HCT116 (cell line): Measurements from ENCODE around the gene CADPS. TPM values are rescaled to one million over a fixed set of nuclear protein-coding genes. Genes with fewer than 3 reads are reported as not detected.

Source experiments
- ATAC-seq: fragments of 200-7000 bp; cut with Tn5 transposase; 2 replicates; pipeline ENCODE4 v1.9.1; 2020; ENCODE audit warnings: mild to moderate bottlenecking, moderate library complexity
- BruUV-seq: library from RNA; stranded (reverse); fragments of 400-500 nt; replicated peaks from 2 replicates; lab custom pipeline; 2021; lab: Mats Ljungman, UMichigan
- CTCF ChIA-PET: fragments of 300-600 bp; sonication (Branson Sonifier 250); formaldehyde crosslinking; loops from one replicate; lab custom pipeline; 2021; ENCODE audit warnings: antibody characterized with exemption; lab: Charles Lee
- POLR2A ChIA-PET: fragments of 300-600, 350-600 bp; sonication (Branson Sonifier 250); formaldehyde crosslinking; loops from one replicate; lab custom pipeline; 2021; ENCODE audit warnings: antibody characterized with exemption; lab: Charles Lee
- RAD21 ChIA-PET, 2 experiments: fragments of 300-600 bp; sonication (Branson Sonifier 250); formaldehyde crosslinking; loops; one replicate each; lab custom pipeline; 2023; ENCODE audit warnings: low total read pairs in 2 of 2; ENCODE audit not compliant: uncharacterized antibody in 2 of 2, unreplicated experiment in 2 of 2, low non-redundant PET in 1 of 2; lab: Charles Lee
- DNase-seq: peaks from one replicate; pipeline ENCODE4 v3.0.0-alpha.2; 2010; ENCODE audit warnings: low read depth, low spot score
- H2AFZ ChIP-seq: fragments of 200-600 bp; shearing (Covaris generic), sonication (generic); 2 replicates; pipeline ENCODE4 v1.6.1; 2017; ENCODE audit warnings: low read depth, mixed run types, mixed read lengths, antibody characterized with exemption, low read length; ENCODE audit not compliant: poor library complexity, severe bottlenecking
- H3K27ac ChIP-seq: 2 replicates; pipeline ENCODE4 v1.5.1; 2012; ENCODE audit warnings: low read depth, low read length
- H3K27me3 ChIP-seq: fragments of 200-600 bp; sonication (generic); 2 replicates; pipeline ENCODE4 v1.6.1; 2016; ENCODE audit warnings: mixed run types, low read length, mixed read lengths; ENCODE audit not compliant: insufficient read depth
- H3K36me3 ChIP-seq, 2 experiments: fragments of 200-500 bp in 1 of 2; fragments of 200-600 bp in 1 of 2; sonication (Bioruptor generic) in 1 of 2; sonication (generic) in 1 of 2; 2 replicates each; pipeline versions ENCODE4 v1.5.1 to v1.6.1; 2014 to 2016; ENCODE audit warnings: low read length in 2 of 2, inconsistent platforms in 1 of 2, mixed read lengths in 1 of 2, mixed run types in 1 of 2; ENCODE audit not compliant: insufficient read depth in 2 of 2, control insufficient read depth in 1 of 2
- H3K4me1 ChIP-seq, 2 experiments: fragments of 200-600 bp in 1 of 2; sonication (generic) in 1 of 2; 2 replicates each; pipeline versions ENCODE4 v1.5.1 to v1.6.1; 2012 to 2017; ENCODE audit warnings: low read length in 2 of 2, inconsistent platforms in 1 of 2, mild to moderate bottlenecking in 1 of 2, mixed read lengths in 1 of 2, mixed run types in 1 of 2, moderate library complexity in 1 of 2; ENCODE audit not compliant: insufficient read depth in 2 of 2, control insufficient read depth in 1 of 2
- H3K4me2 ChIP-seq: fragments of 200-600 bp; sonication (generic); 2 replicates; pipeline ENCODE4 v1.6.1; 2017; ENCODE audit warnings: mixed run types, low read length, mixed read lengths
- H3K4me3 ChIP-seq, 2 experiments: fragments of 200-600 bp in 1 of 2; sonication (generic) in 1 of 2; replicated peaks in 1 of 2; 2 replicates each; pipeline ENCODE4 v1.5.1; 2011 to 2016; ENCODE audit warnings: low read length in 2 of 2, control low read depth in 1 of 2, low read depth in 1 of 2, mild to moderate bottlenecking in 1 of 2, mixed read lengths in 1 of 2, mixed run types in 1 of 2
- H3K79me2 ChIP-seq: fragments of 200-600 bp; sonication (generic); 2 replicates; pipeline ENCODE4 v1.6.1; 2017; ENCODE audit warnings: mild to moderate bottlenecking, mixed run types, low read length, moderate library complexity, mixed read lengths; ENCODE audit not compliant: insufficient read depth
- H3K9ac ChIP-seq: fragments of 200-600 bp; sonication (generic); 2 replicates; pipeline ENCODE4 v1.6.1; 2016; ENCODE audit warnings: low read length, mixed read lengths
- H3K9me2 ChIP-seq: fragments of 200-600 bp; sonication (generic), shearing (Covaris generic); 2 replicates; pipeline ENCODE4 v1.6.1; 2017; ENCODE audit warnings: mixed run types, mild to moderate bottlenecking, moderate library complexity; ENCODE audit not compliant: insufficient read depth
- H3K9me3 ChIP-seq, 2 experiments: fragments of 200-500 bp in 1 of 2; fragments of 200-600 bp in 1 of 2; sonication (Bioruptor generic) in 1 of 2; sonication (generic) in 1 of 2; 2 replicates each; pipeline ENCODE4 v1.6.1; 2014 to 2017; ENCODE audit warnings: low read length in 2 of 2, mixed read lengths in 2 of 2, inconsistent platforms in 1 of 2, low read depth in 1 of 2, mild to moderate bottlenecking in 1 of 2, mixed run types in 1 of 2, moderate library complexity in 1 of 2; ENCODE audit not compliant: control insufficient read depth in 1 of 2, insufficient read depth in 1 of 2
- H4K20me1 ChIP-seq: fragments of 200-600 bp; sonication (generic), shearing (Covaris generic); 2 replicates; pipeline ENCODE4 v1.6.1; 2017; ENCODE audit warnings: mixed run types, mild to moderate bottlenecking, moderate library complexity; ENCODE audit not compliant: insufficient read depth
- ATF3 ChIP-seq: IDR thresholded peaks from 2 replicates; pipeline ENCODE4 v1.6.1; 2012
- CBX3 ChIP-seq: IDR thresholded peaks from 2 replicates; pipeline ENCODE4 v1.6.1; 2012; ENCODE audit warnings: low read depth
- CEBPB ChIP-seq: IDR thresholded peaks from 2 replicates; pipeline ENCODE4 v1.6.1; 2012; ENCODE audit warnings: low read depth
- EGR1 ChIP-seq: IDR thresholded peaks from 2 replicates; pipeline ENCODE4 v1.6.1; 2012; ENCODE audit warnings: low read depth
- ELF1 ChIP-seq: IDR thresholded peaks from 2 replicates; pipeline ENCODE4 v1.6.1; 2012; ENCODE audit warnings: low read depth, borderline replicate concordance
- EZH2 ChIP-seq: fragments of 200-600 bp; sonication (generic); IDR thresholded peaks from 2 replicates; pipeline ENCODE4 v1.6.1; 2017; ENCODE audit warnings: antibody characterized with exemption, mixed run types
- EZH2phosphoT487 ChIP-seq: fragments of 200-600 bp; IDR thresholded peaks from 2 replicates; pipeline ENCODE4 v1.6.1; 2018; ENCODE audit warnings: antibody characterized with exemption, borderline replicate concordance
- FOSL1 ChIP-seq: IDR thresholded peaks from 2 replicates; pipeline ENCODE4 v1.6.1; 2012; ENCODE audit warnings: low read depth
- JUND ChIP-seq: IDR thresholded peaks from 2 replicates; pipeline ENCODE4 v1.6.1; 2012
- MAX ChIP-seq: IDR thresholded peaks from 2 replicates; pipeline ENCODE4 v1.6.1; 2012
- POLR2A ChIP-seq: IDR thresholded peaks from 2 replicates; pipeline ENCODE4 v1.7.0; 2011; ENCODE audit warnings: borderline replicate concordance; ENCODE audit not compliant: insufficient read depth, insufficient read length; ENCODE audit errors: extremely low read depth
- POLR2AphosphoS5 ChIP-seq: IDR thresholded peaks from 2 replicates; pipeline ENCODE4 v1.6.1; 2011; ENCODE audit warnings: mild to moderate bottlenecking, low read depth, low read length, moderate library complexity
- intact Hi-C: fragments of 100-400 bp; cut with micrococcal nuclease; formaldehyde crosslinking; loops from 2 replicates; pipeline ENCODE4 v1.10.0; 2022
- total RNA-seq: library from RNA; stranded (reverse); gene quantifications from one replicate; pipeline ENCODE4 v1.2.1, GENCODE V29; 2021; ENCODE audit not compliant: unreplicated experiment

The CADPS gene
- total RNA-seq, 1 experiment from 2014 or later, result not detected

- H4K20me1 ChIP-seq, result no peaks in the 10 kb centered on the region
- ATAC-seq (no peak), DNase-seq (no peak)
- ChIA-PET RAD21 (no interaction called here), CTCF (no interaction called here), POLR2A (no interaction called here)
- no peak overlapping the region for H3K27ac ChIP-seq
- no peak overlapping the region for H3K9ac ChIP-seq
- no peaks in the 10 kb centered on the region for H3K9me3 ChIP-seq
- no peaks in the 10 kb centered on the region for H3K4me1 ChIP-seq
- no peaks in the 10 kb centered on the region for H3K79me2 ChIP-seq
- H3K36me3 ChIP-seq, result no peaks in the 10 kb centered on the region
- no TSS peak for BruUV-seq
- no peaks in the 10 kb centered on the region for H3K9me2 ChIP-seq
- TF ChIP-seq POLR2A (no peak), JUND (no peak), CEBPB (no peak), POLR2AphosphoS5 (no peak), CBX3 (no peak), ATF3 (no peak), MAX (no peak), FOSL1 (no peak), EGR1 (no peak)
- no peak overlapping the region for H3K4me2 ChIP-seq
- no peak overlapping the region for H3K4me3 ChIP-seq
- peaks cover 7% of the 10 kb centered on the region; the same call in 1 of the 2 replicates for H3K27me3 ChIP-seq
- intact Hi-C loops, result no loop called here
- H2AFZ ChIP-seq, result no peak overlapping the region
Measured at GRCh38 chr3:62688050-62688449, 187.2 kb downstream of the CADPS start.

GRCh38 chr3:62686503-62687294 lies 188.5 kb downstream of the CADPS start:
- TF ChIP-seq EZH2 (no peak), EZH2phosphoT487 (no peak), CBX3 (no peak), ELF1 (no peak), CEBPB (no peak), POLR2AphosphoS5 (no peak)
- BruUV-seq, result no TSS peak
- no peak overlapping the region for H3K4me2 ChIP-seq
- ATAC-seq (no peak), DNase-seq (no peak)
- no peak overlapping the region for H3K4me3 ChIP-seq
- no peaks in the 10 kb centered on the region for H3K9me3 ChIP-seq
- POLR2A ChIA-PET, result no interaction called here
- no peaks in the 10 kb centered on the region for H3K36me3 ChIP-seq
- no peak overlapping the region for H3K9ac ChIP-seq
- CTCF ChIA-PET, result no interaction called here
- H4K20me1 ChIP-seq, result no peaks in the 10 kb centered on the region
- no peaks in the 10 kb centered on the region for H3K9me2 ChIP-seq
- H3K4me1 ChIP-seq, result no peaks in the 10 kb centered on the region
- peaks cover 18% of the 10 kb centered on the region for H3K27me3 ChIP-seq
- no peaks in the 10 kb centered on the region for H3K79me2 ChIP-seq
- intact Hi-C loops, result no loop called here
- RAD21 ChIA-PET, result no interaction called here
- no peak overlapping the region for H3K27ac ChIP-seq
- H2AFZ ChIP-seq, result no peak overlapping the region
